Suprapubic skin (tissue), 3 donors: ENCODE measurements around the gene RABEP1.

Source experiments
- CTCF ChIP-seq, 2 donors: fragments of 200-600 bp in 1 of 2; fragments of 450-650 bp in 1 of 2; sonication (generic) in 1 of 2; IDR thresholded peaks; one replicate each; pipeline ENCODE4 v1.5.1; 2016 to 2019; ENCODE audit warnings: antibody characterized with exemption in 2 of 2, mild to moderate bottlenecking in 1 of 2, moderate library complexity in 1 of 2
- POLR2A ChIP-seq, 2 donors: fragments of 450-650 bp; IDR thresholded peaks; one replicate each; pipeline ENCODE4 v1.6.1; 2017; ENCODE audit warnings: antibody characterized with exemption in 2 of 2, mild to moderate bottlenecking in 2 of 2, moderate library complexity in 2 of 2

- TF ChIP-seq CTCF (IDR thresholded peaks at IDR 0.05) (no peak), POLR2A (IDR thresholded peaks at IDR 0.05) (no peak)
Measured at GRCh38 chr17:5378566-5379207, 96.6 kb downstream of the RABEP1 start.
